GM19395 (cell line): ENCODE data around the gene SASS6.
"Not testable (repeated sequence)": the region's sequence is repeated elsewhere in the genome, so short reads cannot be mapped to it uniquely, and the experiment has no call there.

ENCODE experiments used
- ATAC-seq: cut with Tn5 transposase; IDR thresholded peaks from one replicate; pipeline ENCODE4 v1.9.1; 2021; ENCODE audit warnings: mild to moderate bottlenecking, moderate library complexity; ENCODE audit not compliant: unreplicated experiment

The SASS6 gene

DNA sequence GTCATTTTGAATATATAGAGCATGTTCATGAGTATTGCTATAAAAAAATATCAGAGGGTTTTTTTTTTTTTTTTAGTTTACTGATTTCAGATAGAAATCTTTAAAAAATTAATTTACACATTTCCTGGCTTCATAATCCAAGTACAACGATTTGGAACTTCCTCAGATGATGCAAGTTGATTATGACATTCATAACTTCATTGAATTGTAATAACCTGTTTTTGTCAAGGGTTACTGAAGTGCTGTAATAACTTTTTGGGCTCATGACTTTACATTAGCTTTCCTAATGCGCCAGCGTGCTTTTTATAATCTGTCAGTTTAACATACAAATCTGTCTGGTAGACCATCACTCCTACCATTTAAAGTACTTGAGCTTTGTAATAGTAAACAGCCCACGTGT lies 81.3 kb downstream of the SASS6 start:
- no peak for ATAC-seq

DNA sequence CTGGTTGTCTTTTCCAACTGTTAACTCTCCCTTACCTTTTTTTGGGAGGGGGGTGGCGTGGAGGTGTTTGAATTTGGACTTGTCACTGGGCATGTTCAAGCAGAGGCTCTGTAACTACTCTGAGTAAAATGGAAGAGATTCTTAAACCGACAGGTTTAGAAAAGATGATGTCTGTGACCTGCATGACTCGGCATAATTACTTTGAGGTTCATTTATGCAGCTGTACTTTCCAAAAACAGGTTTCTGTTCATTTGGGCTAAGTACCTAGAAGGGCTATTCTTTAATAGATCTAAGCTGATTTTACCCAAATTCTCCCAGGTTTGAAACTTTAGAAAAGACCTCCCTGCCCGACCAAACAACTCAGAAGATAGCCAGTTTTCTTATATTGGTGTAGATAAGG lies 82.6 kb downstream of the SASS6 start:
- no peak for ATAC-seq

DNA sequence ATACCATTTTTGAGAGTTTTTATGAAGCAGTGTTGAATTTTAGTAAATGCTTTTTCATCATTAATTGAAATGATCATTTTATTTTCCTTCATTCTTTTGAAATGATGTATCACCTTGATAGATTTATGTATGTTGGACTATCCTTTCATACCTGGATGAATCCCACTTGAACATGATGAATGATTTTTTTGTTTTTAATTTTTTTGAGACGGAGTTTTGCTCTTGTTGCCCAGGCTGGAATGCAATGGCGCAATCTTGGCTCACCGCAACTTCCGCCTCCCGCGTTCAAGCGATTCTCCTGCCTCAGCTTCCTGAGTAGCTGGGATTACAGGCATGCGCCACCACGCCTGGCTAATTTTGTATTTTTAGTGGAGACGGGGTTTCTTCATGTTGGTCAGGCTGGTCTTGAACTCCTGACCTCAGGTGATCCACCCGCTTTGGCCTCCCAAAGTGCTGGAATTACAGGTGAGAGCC lies 85.5 kb downstream of the SASS6 start:
- not testable (repeated sequence) for ATAC-seq

DNA sequence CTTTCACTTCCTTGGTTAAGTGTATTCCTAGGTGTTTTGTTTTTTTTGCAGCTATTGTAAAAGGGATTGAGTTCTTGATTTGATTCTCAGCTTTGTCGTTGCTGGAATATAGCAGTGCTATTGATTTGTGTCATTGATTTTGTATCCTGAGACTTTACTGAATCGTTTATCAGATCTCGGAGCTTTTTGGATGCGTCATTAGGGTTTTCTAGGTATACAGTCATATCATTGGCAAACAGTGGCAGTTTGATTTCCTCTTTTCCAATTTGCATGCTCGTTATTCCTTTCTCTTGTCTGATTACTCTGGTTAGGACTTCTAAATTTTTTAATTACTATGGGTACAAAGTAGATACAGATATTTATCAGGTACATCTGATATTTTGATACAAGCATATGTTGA lies 87.5 kb downstream of the SASS6 start:
- ATAC-seq, result no peak

DNA sequence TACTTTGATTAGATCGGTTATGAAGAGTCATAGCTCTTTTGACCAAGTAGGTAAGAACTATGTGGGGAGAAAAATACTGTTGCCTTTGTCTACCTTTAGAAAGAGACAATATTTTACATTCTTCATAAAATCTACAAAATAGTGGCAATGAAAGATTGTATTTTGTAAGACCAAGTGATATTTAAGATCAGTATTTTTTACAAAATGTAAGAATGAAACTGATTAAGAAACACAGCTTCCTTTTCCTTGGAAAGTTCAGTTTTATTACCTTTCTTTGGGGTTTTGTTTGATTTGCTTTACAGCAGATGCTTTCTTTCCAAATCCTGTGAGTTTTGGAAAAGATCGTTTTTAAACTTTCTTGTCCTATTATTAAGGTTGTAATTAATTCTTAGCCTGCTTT lies 93.1 kb downstream of the SASS6 start:
- ATAC-seq, result no peak

DNA sequence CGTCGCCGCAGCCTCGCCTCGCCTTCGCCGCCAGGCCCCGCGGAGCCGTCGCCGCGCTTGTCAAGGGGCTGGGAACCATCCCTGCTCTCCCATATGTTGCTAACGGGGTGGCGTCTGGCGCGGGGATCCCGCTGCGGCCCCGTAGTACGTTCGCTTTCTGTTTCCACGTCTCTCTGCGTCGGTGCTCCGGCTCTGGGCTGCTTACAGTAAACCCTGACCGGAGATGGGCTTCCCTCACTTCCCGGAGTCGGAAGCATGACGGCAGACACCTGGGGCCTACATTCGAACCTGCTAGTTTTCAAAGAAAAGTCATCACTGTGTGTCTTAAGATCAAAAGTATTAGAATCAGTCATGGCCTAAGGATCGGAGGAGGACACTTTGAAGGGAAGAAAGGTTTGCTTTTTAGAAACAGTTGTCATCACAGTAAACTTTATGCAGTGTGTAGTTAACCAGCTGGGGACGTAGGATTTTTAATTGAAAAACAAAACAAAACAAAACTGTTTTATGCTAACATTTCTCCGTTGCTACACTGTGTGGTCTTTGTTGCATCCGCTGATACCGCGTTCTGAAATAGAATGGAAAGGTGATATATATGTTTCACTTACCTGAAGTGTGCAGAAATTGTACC lies 94.0 kb downstream of the SASS6 start:
- peak; percentile 65 for ATAC-seq

DNA sequence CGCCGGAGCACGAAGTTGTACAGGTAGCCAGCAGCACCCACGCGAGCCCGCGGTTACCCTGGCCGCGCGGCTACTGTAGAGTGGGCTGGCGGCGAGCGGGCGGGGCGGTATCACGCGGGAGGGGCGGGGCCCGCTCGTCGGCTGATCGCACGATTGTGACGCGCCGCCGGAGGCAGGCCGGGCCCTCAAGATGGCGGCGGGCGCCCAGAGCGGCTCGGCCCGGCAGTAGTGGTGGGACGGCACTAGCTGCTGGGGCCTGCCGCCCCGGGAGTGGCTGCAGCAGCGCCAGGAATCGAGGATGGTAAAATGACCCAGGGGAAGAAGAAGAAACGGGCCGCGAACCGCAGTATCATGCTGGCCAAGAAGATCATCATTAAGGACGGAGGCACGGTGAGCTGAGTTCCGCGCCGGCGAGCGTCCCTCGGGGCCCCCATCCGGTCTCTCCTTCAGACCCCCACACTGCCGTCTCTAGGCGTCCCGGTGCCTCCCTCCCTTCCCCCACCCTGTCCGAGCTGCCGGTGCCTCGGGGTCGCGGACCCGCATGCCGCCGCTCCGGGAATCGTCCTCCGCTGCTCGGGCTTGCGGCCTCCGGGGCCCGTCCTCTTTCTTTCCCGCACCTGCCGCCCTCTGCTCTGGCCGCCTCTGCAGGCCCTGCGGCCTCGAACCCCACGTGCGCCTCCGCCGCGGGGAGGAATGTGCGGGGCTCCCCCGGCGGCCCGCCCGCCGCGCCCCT lies 94.6 kb downstream of the SASS6 start:
- ATAC-seq, result peak; percentile 78

DNA sequence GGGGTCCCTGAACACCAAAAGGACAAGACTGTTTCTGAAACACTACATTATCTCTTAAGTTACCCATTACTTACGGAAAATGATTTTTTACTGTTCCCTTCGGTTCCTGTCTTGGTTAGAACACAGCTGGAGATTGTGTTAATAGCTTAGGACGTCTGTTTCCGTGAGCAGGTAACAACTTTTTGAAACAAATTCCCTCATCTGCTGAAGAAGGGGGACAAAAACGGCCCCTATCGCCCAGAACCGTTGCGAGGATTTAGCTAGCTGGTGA lies 95.1 kb downstream of the SASS6 start:
- no peak for ATAC-seq

DNA sequence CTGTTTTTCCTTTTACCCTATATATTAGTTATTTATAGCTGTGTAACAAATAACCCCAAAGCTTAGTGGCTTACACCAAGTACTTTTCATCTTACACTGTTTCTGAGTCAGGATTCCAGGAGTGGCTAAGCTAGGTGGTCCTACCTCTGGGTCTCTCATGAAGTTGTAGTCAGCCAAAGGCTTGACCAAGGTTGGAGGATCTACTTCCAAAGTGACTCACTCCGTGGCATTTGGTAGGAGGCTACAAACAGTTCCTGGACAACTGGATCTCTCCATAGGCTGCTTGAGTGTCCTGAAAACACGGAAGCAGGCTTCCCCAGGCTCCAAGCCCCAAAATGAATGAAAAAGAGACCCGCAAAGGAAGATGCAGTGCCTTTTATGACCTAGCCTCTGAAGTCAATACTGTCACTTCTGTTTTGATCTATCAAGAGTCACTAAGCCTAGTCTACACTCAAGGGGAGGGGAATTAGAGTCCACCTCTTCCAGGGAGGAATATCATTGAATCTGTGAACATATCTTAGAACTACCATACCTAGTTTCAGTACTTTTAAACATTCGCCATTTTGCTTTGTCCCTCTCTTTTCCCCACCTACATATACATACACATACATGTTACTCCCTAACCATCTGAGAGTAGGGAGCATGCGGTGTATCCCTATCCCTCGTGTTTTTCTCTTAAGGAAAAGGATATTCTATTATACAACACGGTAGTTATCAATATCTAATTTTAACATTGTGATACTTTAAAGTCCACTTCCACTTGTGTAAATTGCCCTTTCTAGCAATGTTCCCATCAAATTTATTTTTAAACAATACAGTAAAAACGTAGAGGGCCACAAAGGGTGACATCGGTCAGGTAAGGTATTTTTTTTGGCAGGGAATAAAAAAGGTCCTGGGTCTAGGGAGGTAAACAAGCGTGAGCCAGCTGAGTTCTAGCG lies 95.7 kb downstream of the SASS6 start:
- ATAC-seq, result no peak

DNA sequence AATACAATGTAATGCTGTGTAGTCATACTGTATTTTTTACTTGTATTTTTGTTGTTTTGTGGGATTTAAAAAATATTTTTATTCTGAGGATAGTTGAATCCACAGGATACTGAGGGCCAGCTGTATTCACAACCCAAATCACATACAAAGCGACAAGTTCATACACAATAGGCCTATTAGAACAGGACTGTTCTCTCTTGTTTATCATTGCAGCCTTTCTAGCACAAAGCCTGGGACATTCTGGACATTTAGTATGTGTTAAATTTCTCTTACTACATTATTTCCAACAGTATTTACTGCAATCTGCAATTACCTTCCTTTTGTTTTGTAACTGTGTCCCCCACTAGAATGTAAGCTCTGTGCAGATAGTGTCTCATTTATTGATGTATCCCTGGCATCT lies 97.5 kb downstream of the SASS6 start:
- ATAC-seq, result no peak

DNA sequence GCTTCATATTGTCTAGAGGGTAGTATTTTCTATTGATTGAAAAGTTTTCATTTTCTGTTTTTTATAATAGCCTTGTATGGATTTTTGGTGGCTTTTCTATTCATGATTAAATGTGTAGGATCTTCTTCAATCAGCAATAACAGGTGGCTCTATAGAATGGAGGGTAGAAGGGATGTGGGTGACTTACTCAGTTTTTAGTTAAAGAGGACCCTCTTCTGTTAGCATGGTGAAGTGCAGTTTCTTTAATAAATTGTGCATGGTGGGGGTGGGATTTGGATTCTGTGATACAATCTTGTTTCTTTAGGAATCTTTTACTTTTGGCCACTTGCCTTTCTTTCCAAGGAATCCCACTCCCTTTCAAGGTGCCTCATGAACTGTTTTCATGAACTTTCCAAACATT lies 98.3 kb downstream of the SASS6 start:
- no peak for ATAC-seq
